ENCODE measurements around the gene VOPP1.
A peak's percentile ranks its signal among the peaks of the same experiment; 100 is the strongest.

VOPP1 gene

GRCh38 chr7:55576753-55577152, 4.5 kb upstream of the VOPP1 start:
- DNase-seq = no peak

- DNase-seq = no peak
Observed at GRCh38 chr7:55575733-55576132, 3.4 kb upstream of the VOPP1 start.

- DNase-seq = no peak
Observed at GRCh38 chr7:55575098-55575497, 2.8 kb upstream of the VOPP1 start.

GRCh38 chr7:55574051-55574717, 1.9 kb upstream of the VOPP1 start:
- DNase-seq = peak; percentile 30

GRCh38 chr7:55573234-55573900, 1.1 kb upstream of the VOPP1 start:
- DNase-seq = no peak

- DNase-seq = peak; percentile 76
Observed at GRCh38 chr7:55571511-55572377, 558 bp downstream of the VOPP1 start.

- DNase-seq = no peak
Observed at GRCh38 chr7:55570939-55571338, 1.4 kb downstream of the VOPP1 start.

- no peak for DNase-seq
Observed at GRCh38 chr7:55570218-55570873, 2.0 kb downstream of the VOPP1 start.

GRCh38 chr7:55569797-55570196, 2.5 kb downstream of the VOPP1 start:
- peak; percentile 74 for DNase-seq

GRCh38 chr7:55569269-55569663, 3.0 kb downstream of the VOPP1 start:
- no peak for DNase-seq

GRCh38 chr7:55568613-55569268, 3.6 kb downstream of the VOPP1 start:
- DNase-seq = no peak

- DNase-seq = no peak
Observed at GRCh38 chr7:55567571-55567970, 4.7 kb downstream of the VOPP1 start.

GRCh38 chr7:55565681-55566080, 6.6 kb downstream of the VOPP1 start:
- DNase-seq = peak; percentile 25

- no peak for DNase-seq
Observed at GRCh38 chr7:55563596-55564325, 8.5 kb downstream of the VOPP1 start.

- DNase-seq = no peak
Observed at GRCh38 chr7:55561690-55562089, 10.6 kb downstream of the VOPP1 start.

GRCh38 chr7:55558962-55559920, 13.1 kb downstream of the VOPP1 start:
- DNase-seq = no peak

- peak; percentile 58 for DNase-seq
Observed at GRCh38 chr7:55557666-55558188, 14.6 kb downstream of the VOPP1 start.

- no peak for DNase-seq
Observed at GRCh38 chr7:55556492-55556891, 15.8 kb downstream of the VOPP1 start.

- DNase-seq = no peak
Observed at GRCh38 chr7:55556031-55556430, 16.3 kb downstream of the VOPP1 start.

GRCh38 chr7:55555160-55555559, 17.1 kb downstream of the VOPP1 start:
- DNase-seq = no peak
